Naive thymus-derived CD8-positive, alpha-beta T cell (primary cell): Measurements from ENCODE around the gene BICRA. TPM values are rescaled to one million over a fixed set of nuclear protein-coding genes. Genes with fewer than 3 reads are reported as not detected.

ENCODE experiments used
- polyA plus RNA-seq, 3 donors: library from polyadenylated mRNA; unstranded; fragments of 300-500 nt; fragmentation: Illumina TruSeq; gene quantifications; one replicate each; pipeline ENCODE4 v1.2.3, GENCODE V29; 2021
- total RNA-seq, 8 experiments: library from RNA in 2 of 8; stranded (reverse) in 2 of 8; gene quantifications; one replicate each; pipeline ENCODE4 v1.2.3 and lab custom pipeline; 2021 to 2026

BICRA gene
- total and polyA plus RNA-seq, 5 experiments from 2014 or later: 0.23 to 35.5 (median 1.4) TPM

Other genes with a start within 250 kb of the BICRA start
- gene MEIS3, start 189.6 kb upstream of the BICRA start, total RNA-seq: not detected
- not detected for gene MEIS3, start 189.6 kb upstream of the BICRA start, polyA plus RNA-seq
- under 1 TPM in 1 of 2 experiments, not detected in 1; 0.42 TPM for gene SLC8A2, start 137.2 kb upstream of the BICRA start, total RNA-seq
- under 1 TPM in 2 of 3 donors, not detected in 1; 0.02 to 0.12 TPM for gene SLC8A2, start 137.2 kb upstream of the BICRA start, polyA plus RNA-seq
- gene KPTN, start 124.9 kb upstream of the BICRA start, total RNA-seq: 1 to 10 TPM; 5.4 to 7.1 TPM
- 1 to 10 TPM; 5.8 to 8.0 (median 7.6) TPM for gene KPTN, start 124.9 kb upstream of the BICRA start, polyA plus RNA-seq
- gene NAPA, start 94.1 kb upstream of the BICRA start, total RNA-seq: 10 to 100 TPM; 85.3 to 92.3 TPM
- 100 to 1,000 TPM in 1 of 3 donors, 10 to 100 TPM in 2; 88.7 to 116 (median 89.6) TPM for gene NAPA, start 94.1 kb upstream of the BICRA start, polyA plus RNA-seq
- gene ZNF541, start 36.0 kb upstream of the BICRA start, total RNA-seq: under 1 TPM; 0.85 to 0.86 TPM
- gene ZNF541, start 36.0 kb upstream of the BICRA start, polyA plus RNA-seq: under 1 TPM in 1 of 3 donors, not detected in 2; 0.27 TPM
- gene EHD2, start 104.3 kb downstream of the BICRA start, total RNA-seq: not detected
- not detected for gene EHD2, start 104.3 kb downstream of the BICRA start, polyA plus RNA-seq
- gene NOP53, start 136.4 kb downstream of the BICRA start, total RNA-seq: 100 to 1,000 TPM; 847 to 882 TPM
- gene NOP53, start 136.4 kb downstream of the BICRA start, polyA plus RNA-seq: 100 to 1,000 TPM; 266 to 443 (median 273) TPM
- 10 to 100 TPM; 93.3 to 97.4 TPM for gene SELENOW, start 169.6 kb downstream of the BICRA start, total RNA-seq
- gene SELENOW, start 169.6 kb downstream of the BICRA start, polyA plus RNA-seq: 100 to 1,000 TPM; 312 to 427 (median 418) TPM
- gene TPRX1, start 195.4 kb downstream of the BICRA start, total RNA-seq: not detected
- gene TPRX1, start 195.4 kb downstream of the BICRA start, polyA plus RNA-seq: not detected
- gene CRX, start 212.8 kb downstream of the BICRA start, total RNA-seq: not detected
- gene CRX, start 212.8 kb downstream of the BICRA start, polyA plus RNA-seq: not detected